T-helper 1 cell treated with Interleukin-12 subunit alpha and Interleukin-12 subunit beta and Interleukin-4 antibody, amounts not matched to agents 30 μg/mL and 1 μg/mL, for 36 hours (primary cell): ENCODE data around the gene SKAP1.

Experiments
- H3K27ac Mint-ChIP-seq: one replicate; pipeline ENCODE4 v1.8.0; 2021; ENCODE audit warnings: mild to moderate bottlenecking, mixed read lengths
- H3K27me3 Mint-ChIP-seq: one replicate; pipeline ENCODE4 v1.8.0; 2021; ENCODE audit warnings: low read depth, mixed read lengths
- H3K36me3 Mint-ChIP-seq: one replicate; pipeline ENCODE4 v1.8.0; 2021; ENCODE audit warnings: low read depth, mixed read lengths
- H3K4me1 Mint-ChIP-seq: one replicate; pipeline ENCODE4 v1.8.0; 2021; ENCODE audit warnings: low read depth, mixed read lengths
- H3K4me3 Mint-ChIP-seq: one replicate; pipeline ENCODE4 v1.8.0; 2021; ENCODE audit warnings: mild to moderate bottlenecking, moderate library complexity, mixed read lengths
- H3K9me3 Mint-ChIP-seq: one replicate; pipeline ENCODE4 v1.8.0; 2021; ENCODE audit warnings: mixed read lengths

The SKAP1 gene

DNA sequence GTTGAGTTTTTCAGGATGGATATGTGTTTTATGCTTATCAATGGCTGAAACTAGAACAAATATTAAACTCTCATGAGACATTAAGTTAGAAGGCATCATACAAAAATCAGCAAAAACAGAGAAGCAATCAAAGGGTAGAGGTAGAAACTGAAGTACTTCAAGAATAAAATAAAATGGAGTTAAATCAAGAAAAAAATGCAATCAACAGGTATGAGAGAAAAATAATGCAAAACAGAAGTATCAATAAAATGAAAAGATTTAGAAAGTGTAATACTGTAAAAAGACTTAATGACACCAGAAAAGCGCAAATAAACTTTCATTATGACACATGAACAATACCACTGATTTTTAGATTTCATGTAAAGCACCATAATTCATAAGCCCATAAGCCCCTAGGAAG is 112.3 kb downstream of the SKAP1 start:
- H3K4me3 Mint-ChIP-seq, result no peak overlapping the region
- H3K27me3 Mint-ChIP-seq, result no peaks in the 10 kb centered on the region
- peaks cover 1% of the 10 kb centered on the region for H3K4me1 Mint-ChIP-seq
- H3K36me3 Mint-ChIP-seq, result peaks cover 9% of the 10 kb centered on the region
- H3K27ac Mint-ChIP-seq, result no peak overlapping the region
- H3K9me3 Mint-ChIP-seq, result no peaks in the 10 kb centered on the region

DNA sequence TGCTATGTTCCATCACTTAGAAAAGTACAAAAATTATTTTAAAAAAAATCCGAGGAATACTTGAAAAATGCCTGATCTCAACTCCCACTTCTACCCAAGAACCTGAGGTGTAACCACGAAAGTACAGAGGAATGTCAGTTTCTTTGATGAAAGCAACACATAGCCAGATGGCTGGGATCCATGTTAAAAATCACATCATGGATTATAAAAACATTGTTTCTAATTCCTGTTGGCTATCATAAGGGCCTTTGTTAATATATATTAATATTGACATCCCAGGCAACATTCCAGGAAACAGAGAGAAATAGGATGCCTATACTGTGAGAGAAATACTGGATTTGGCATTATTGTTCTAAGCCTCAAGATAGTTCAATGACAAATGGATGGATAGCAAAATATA is 115.3 kb downstream of the SKAP1 start:
- Mint-ChIP-seq H3K4me3 (no peak overlapping the region), H3K27me3 (no peaks in the 10 kb centered on the region), H3K4me1 (no peaks in the 10 kb centered on the region), H3K9me3 (no peaks in the 10 kb centered on the region), H3K36me3 (peaks cover 9% of the 10 kb centered on the region), H3K27ac (no peak overlapping the region)

DNA sequence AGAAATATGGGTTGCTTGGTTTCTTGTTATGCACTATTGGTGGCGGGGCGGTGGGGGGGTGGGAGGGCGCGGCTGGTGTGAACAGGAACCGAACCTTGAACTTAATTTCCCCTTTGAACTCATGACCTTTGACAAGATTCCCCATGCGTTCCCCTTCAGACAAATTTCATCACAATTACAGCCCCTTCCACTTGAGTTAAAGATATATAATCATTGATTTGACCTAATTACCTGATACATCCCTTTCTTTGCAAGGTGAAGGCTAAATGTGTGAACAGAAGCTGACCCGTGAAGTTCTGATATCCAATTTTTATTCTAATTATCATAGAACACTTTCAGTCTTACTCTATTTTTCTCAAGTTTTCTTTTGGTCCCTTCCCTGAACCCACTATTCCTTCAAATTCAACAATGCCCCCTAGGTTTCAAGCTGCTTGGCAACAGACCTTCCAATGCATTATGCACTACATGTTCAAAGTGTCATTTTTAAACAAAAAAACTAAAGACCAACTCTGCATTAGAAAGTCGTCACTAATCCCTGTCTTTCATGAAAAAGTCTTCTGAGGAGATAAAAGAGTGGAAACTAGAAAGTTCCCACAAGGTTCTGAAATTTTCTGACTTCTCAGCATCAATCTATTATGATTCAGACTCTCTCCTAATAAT is 116.8 kb downstream of the SKAP1 start:
- Mint-ChIP-seq H3K27ac (no peak overlapping the region), H3K36me3 (peaks cover 5% of the 10 kb centered on the region), H3K4me3 (no peak overlapping the region), H3K9me3 (no peaks in the 10 kb centered on the region), H3K27me3 (no peaks in the 10 kb centered on the region), H3K4me1 (no peaks in the 10 kb centered on the region)

DNA sequence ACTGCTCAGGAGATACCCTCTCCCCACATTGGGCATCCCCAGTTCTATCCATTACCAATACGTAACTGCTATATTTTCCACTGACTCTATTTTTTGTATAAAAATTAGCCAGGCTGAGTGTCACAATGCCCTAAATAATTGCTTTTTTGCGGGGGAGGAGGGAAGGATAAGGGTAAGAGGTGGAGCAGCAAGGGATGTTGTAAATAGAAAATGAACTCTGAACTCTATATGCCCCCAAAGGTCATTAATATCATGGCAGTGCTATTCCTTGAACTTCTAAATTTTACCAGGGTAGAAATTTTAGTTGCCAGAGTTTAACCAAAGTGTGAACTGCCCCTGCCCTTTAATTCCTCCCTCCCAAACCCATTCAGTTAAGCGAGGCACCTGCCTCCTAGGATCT is 118.7 kb downstream of the SKAP1 start:
- H3K4me1 Mint-ChIP-seq, result peaks cover 2% of the 10 kb centered on the region
- no peak overlapping the region for H3K4me3 Mint-ChIP-seq
- no peaks in the 10 kb centered on the region for H3K27me3 Mint-ChIP-seq
- H3K27ac Mint-ChIP-seq, result no peak overlapping the region
- peaks cover 5% of the 10 kb centered on the region for H3K36me3 Mint-ChIP-seq
- no peaks in the 10 kb centered on the region for H3K9me3 Mint-ChIP-seq

DNA sequence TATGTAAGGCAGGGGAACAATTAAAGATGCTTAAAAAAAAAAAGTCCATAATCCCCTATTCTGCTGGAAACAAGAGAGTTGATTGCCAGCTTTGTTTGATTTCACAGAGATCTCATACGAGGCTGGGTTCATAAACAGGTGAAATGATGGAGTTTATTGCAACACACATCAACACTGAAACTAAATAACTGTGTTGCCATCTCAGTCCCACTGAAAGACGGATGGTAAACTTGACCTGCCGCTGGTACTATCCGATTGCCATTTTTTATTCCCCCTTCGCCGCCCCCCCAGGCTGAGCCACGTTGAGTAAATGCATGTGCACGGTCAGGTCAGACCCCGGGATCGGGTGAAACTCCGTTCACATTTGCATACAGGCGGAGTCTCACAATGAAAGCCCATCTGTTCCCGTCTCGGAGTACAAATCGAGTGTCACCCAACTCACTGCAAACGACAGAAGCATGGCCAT is 119.2 kb downstream of the SKAP1 start:
- peaks cover 2% of the 10 kb centered on the region for H3K4me1 Mint-ChIP-seq
- H3K4me3 Mint-ChIP-seq, result no peak overlapping the region
- H3K9me3 Mint-ChIP-seq, result no peaks in the 10 kb centered on the region
- no peak overlapping the region for H3K27ac Mint-ChIP-seq
- H3K36me3 Mint-ChIP-seq, result peaks cover 5% of the 10 kb centered on the region
- H3K27me3 Mint-ChIP-seq, result no peaks in the 10 kb centered on the region

DNA sequence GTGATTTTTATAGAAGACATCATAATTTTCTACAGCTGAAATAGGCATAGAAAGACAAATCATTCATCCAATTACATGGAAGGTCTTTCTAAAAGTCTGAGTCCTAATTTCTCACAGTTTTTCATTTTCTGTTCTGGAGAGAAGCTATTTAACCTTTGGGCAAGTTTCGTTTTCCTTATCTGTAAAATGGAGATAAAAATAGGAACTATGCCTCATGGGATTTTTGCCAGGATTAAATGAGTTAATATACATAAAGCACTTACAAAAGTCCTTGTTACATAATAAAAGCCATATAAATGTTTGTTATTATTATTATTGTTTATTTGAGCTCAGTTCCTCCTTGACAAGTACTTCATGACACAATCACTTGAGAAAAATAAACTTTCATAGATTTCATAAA is 121.4 kb downstream of the SKAP1 start:
- no peak overlapping the region for H3K4me3 Mint-ChIP-seq
- no peaks in the 10 kb centered on the region for H3K27me3 Mint-ChIP-seq
- H3K36me3 Mint-ChIP-seq, result peaks cover 7% of the 10 kb centered on the region
- H3K27ac Mint-ChIP-seq, result no peak overlapping the region
- H3K9me3 Mint-ChIP-seq, result no peaks in the 10 kb centered on the region
- H3K4me1 Mint-ChIP-seq, result peaks cover 2% of the 10 kb centered on the region

DNA sequence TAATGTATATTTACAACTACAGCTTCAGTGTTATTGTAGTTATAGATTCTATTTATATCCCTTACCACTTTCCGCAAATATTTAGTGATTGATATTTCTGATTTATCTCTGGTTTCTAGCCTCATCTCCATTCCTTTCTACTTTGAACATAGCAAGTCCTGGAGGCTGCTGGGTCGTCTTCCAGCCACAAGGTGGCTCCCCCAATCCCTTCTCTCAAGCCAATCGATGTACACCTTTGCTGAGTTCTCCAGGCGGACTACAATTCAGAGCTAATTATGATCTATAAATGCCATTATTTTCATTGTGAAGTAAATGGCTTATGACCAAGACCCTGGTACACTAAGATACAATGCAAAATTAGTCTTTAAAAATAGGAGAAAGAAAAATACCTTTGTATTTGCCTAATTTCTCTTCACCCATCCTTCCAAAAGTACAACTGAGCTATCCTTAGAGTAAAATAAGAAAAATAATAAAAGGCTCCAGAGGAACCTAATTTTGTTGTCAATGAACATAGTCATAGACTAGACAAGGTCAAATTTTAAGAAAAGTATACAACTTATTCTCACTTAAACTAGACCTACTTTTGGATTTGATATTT is 122.1 kb downstream of the SKAP1 start:
- H3K4me1 Mint-ChIP-seq, result peaks cover 2% of the 10 kb centered on the region
- H3K9me3 Mint-ChIP-seq, result no peaks in the 10 kb centered on the region
- peaks cover 7% of the 10 kb centered on the region for H3K36me3 Mint-ChIP-seq
- no peaks in the 10 kb centered on the region for H3K27me3 Mint-ChIP-seq
- no peak overlapping the region for H3K27ac Mint-ChIP-seq
- no peak overlapping the region for H3K4me3 Mint-ChIP-seq

DNA sequence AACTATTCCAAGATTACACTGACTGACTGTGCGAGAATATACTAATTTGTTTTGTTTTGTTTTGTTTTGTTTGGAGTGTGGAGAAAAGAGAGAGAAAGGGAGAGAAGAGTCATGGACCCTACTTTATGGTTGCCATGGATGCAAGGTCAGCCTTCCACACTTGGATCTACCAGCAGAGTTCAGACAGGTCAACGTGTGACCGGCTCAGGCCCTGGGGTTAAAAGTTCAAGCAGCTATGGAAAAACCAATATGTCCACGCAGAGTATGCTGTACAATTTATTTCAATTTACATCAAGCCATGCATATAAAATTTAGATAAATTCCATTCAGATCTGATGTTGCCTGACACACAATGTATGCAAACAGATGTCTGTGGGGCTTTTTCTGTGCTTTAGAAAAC is 122.8 kb downstream of the SKAP1 start:
- no peaks in the 10 kb centered on the region for H3K9me3 Mint-ChIP-seq
- peaks cover 5% of the 10 kb centered on the region for H3K4me1 Mint-ChIP-seq
- no peaks in the 10 kb centered on the region for H3K27me3 Mint-ChIP-seq
- H3K27ac Mint-ChIP-seq, result no peak overlapping the region
- peaks cover 7% of the 10 kb centered on the region for H3K36me3 Mint-ChIP-seq
- H3K4me3 Mint-ChIP-seq, result no peak overlapping the region

DNA sequence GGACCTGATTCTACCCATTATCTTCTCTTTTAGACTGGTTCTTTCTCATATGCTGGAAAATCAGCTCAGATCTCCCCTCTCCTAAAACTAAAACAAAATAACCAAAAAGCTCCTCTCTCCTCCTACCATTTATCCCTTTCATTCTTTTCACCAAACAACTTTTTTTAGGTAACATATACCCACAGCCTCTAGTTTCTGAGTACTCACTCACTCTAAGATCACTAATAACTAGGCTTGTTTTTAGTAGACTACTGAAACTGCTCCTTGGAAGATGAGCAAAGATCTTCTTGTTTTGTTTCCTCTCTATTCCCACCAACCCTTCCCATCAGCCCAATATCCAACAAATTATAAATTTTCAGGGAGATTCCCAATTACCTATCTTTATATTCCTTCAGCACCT is 129.0 kb downstream of the SKAP1 start:
- no peaks in the 10 kb centered on the region for H3K27me3 Mint-ChIP-seq
- H3K36me3 Mint-ChIP-seq, result peaks cover 6% of the 10 kb centered on the region
- H3K4me1 Mint-ChIP-seq, result peaks cover 29% of the 10 kb centered on the region
- no peak overlapping the region for H3K27ac Mint-ChIP-seq
- no peak overlapping the region for H3K4me3 Mint-ChIP-seq
- H3K9me3 Mint-ChIP-seq, result no peaks in the 10 kb centered on the region

DNA sequence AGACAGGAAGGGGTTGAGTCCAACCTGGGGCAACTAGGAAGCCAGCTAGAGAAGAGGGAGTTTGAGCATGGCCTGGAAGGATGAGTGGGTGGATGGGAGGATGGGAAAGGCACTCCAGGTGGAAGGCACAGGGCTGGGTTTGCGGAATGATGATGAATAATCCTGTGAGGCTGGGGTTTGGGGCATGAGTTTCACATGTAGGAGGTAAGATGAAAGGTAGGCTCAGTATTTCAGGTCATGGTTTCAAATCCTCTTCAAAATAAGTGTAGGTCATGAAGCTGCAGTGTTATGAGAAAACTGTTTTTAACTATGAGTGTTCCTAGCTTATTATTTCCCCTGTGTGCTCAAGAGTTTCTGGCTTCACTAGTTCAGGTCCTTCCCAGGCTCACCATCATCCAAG is 130.3 kb downstream of the SKAP1 start:
- Mint-ChIP-seq H3K4me3 (no peak overlapping the region), H3K9me3 (no peaks in the 10 kb centered on the region), H3K36me3 (peaks cover 6% of the 10 kb centered on the region), H3K27ac (peak overlapping the region; percentile 2), H3K27me3 (no peaks in the 10 kb centered on the region), H3K4me1 (peaks cover 39% of the 10 kb centered on the region)

DNA sequence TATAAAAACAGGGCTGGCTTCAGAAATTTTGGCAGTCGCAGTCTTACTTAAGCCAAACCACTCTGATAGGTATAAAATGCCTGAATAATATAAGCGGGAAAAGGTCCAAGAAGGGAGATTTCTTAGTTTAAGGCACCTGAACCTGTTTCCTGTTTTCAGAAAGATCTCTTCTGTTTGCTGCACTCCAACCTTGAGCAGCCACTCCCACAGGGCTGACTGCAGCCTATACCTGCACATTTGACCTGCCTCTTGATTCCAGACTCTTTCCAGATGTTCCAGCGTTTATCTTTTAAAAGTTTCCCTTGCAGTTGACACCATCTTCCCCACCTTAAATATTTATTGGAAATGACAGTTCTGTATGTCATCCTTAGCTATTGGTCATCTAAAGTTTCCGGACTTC is 132.2 kb downstream of the SKAP1 start:
- no peak overlapping the region for H3K4me3 Mint-ChIP-seq
- no peaks in the 10 kb centered on the region for H3K9me3 Mint-ChIP-seq
- H3K27me3 Mint-ChIP-seq, result no peaks in the 10 kb centered on the region
- no peak overlapping the region for H3K27ac Mint-ChIP-seq
- peaks cover 6% of the 10 kb centered on the region for H3K36me3 Mint-ChIP-seq
- peaks cover 48% of the 10 kb centered on the region for H3K4me1 Mint-ChIP-seq

DNA sequence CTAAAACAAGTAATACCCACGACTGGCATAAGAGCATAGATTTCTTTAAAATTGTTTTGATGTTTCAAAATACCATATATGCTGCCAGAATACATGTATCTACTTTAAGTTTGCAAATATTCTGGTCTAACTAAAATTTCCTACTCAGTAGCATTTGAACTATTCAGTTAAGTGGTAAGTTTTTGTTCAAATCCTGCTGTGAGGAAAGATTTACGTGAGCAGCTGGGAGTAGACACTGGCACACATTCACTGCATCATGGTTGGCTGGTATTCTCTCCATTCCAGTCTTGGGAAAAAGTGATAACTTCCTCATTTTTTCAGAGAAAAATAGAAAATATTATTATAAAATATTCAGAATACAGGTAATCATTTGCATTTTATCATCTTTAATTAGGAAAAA is 133.6 kb downstream of the SKAP1 start:
- Mint-ChIP-seq H3K27me3 (no peaks in the 10 kb centered on the region), H3K4me1 (peaks cover 49% of the 10 kb centered on the region)

DNA sequence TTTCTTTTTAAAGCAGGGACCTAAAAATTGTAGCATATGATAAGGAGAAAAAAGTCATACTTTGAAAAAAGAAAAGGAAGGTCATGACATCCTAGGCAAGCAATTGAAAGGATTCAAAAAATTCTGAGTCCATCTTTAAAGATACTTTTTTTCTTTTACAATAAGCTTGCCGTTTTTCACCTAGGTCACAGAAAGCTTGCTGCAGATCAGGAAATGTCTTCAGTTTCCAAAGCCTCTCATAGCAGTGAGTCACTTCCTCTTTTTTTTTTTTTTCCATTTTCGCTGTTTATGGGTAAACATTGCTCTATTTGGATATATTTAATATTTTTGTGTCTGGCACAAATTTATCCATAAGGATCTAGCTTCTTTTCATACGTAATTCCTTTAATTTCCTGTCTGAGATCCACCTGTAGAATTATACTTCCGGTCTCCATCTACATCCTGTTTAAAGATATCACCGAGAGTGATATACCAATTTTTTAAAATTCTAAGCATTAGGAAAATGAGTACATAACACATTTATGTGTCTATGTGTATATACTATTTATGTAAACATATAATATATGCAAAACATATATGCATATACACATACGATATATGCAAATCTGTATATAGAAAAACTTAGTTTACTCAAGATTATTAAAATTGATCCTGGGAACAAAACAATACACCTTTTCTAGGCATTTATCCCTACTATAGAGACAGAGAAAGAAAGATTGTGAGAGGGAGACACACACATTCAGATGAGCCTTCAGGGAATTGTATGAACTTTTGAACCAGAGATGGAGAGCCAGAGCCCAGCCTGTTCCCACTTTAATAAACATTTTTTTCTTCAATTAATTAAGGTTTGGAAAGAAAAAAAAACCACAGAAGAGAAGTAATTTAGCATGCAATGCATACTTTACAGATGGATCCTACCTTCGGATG is 134.4 kb downstream of the SKAP1 start:
- peak overlapping the region; percentile 83 for H3K27ac Mint-ChIP-seq
- peak overlapping the region; percentile 67 for H3K4me3 Mint-ChIP-seq
- peaks cover 13% of the 10 kb centered on the region for H3K36me3 Mint-ChIP-seq
- no peaks in the 10 kb centered on the region for H3K9me3 Mint-ChIP-seq
- no peaks in the 10 kb centered on the region for H3K27me3 Mint-ChIP-seq
- peaks cover 44% of the 10 kb centered on the region for H3K4me1 Mint-ChIP-seq

More for the DNA sequence above, 133.6 kb downstream of the SKAP1 start:
- no peaks in the 10 kb centered on the region for H3K9me3 Mint-ChIP-seq
- no peak overlapping the region for H3K27ac Mint-ChIP-seq
- H3K4me3 Mint-ChIP-seq, result no peak overlapping the region
- H3K36me3 Mint-ChIP-seq, result peaks cover 10% of the 10 kb centered on the region

DNA sequence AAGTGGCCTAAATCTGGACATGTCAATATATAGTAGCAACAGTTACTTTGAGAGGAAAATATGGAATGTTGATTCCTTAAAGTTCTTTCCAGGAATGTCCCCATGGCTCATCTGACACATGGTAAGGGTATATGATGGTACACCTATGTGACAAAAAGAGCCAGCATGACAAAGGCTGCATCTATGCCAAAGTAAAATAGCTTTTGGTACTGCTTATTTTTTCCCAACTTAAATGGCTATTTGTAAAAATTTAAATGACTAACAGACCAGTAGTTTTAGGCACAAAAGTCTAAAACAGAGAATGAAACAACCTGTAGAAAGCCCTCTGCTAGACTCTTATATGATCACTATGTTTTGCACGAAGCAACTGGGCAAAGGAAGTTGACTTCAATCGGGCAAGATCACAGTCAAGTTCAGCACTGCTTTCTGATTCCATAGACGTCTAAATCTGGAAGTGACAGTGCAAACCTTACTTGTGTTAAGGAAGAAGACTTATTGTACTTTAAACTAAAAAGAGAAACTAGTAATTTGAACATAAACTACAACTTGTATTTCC is 135.1 kb downstream of the SKAP1 start:
- peak overlapping the region; percentile 67 for H3K4me3 Mint-ChIP-seq
- H3K36me3 Mint-ChIP-seq, result peaks cover 9% of the 10 kb centered on the region
- H3K27ac Mint-ChIP-seq, result peak overlapping the region; percentile 83
- no peaks in the 10 kb centered on the region for H3K27me3 Mint-ChIP-seq
- H3K4me1 Mint-ChIP-seq, result peaks cover 40% of the 10 kb centered on the region
- no peaks in the 10 kb centered on the region for H3K9me3 Mint-ChIP-seq
